Pancreas (tissue), 10 donors: Measurements from ENCODE around the gene HOXC12. TPM values are rescaled to one million over a fixed set of nuclear protein-coding genes. Genes with fewer than 3 reads are reported as not detected.

Source experiments
- ATAC-seq, 4 donors: fragments of 200-7000 bp; cut with Tn5 transposase; one replicate each; pipeline versions ENCODE4 v1.8.0 to v1.9.1; 2020; ENCODE audit warnings: mild to moderate bottlenecking in 4 of 4, moderate library complexity in 4 of 4
- DNase-seq, 6 donors: peaks; one replicate each; pipeline ENCODE4 v3.0.0-alpha.2; 2020
- FAIRE-seq: peaks from 2 replicates; lab custom pipeline; 2012; peaks lifted over from hg19 to GRCh38; lab: Jason Lieb, UNC
- H3K27ac ChIP-seq, 4 donors: fragments of 200-600 bp; sonication (generic); 1 replicate in 3 of 4; 2 replicates in 1 of 4; pipeline versions ENCODE4 v1.5.0 to v1.8.0; 2020
- H3K27me3 ChIP-seq, 4 donors: fragments of 200-600 bp; one replicate each; pipeline ENCODE4 v1.8.0; 2021
- H3K36me3 ChIP-seq, 3 donors: fragments of 200-600 bp; sonication (generic) in 1 of 3; one replicate each; pipeline versions ENCODE4 v1.5.0 to v1.8.0; 2020 to 2021
- H3K4me1 ChIP-seq, 3 donors: fragments of 200-600 bp; one replicate each; pipeline ENCODE4 v1.8.0; 2021
- H3K4me3 ChIP-seq, 4 donors: fragments of 200-600 bp; sonication (generic) in 2 of 4; one replicate each; pipeline versions ENCODE4 v1.5.0 to v1.8.0; 2020 to 2021
- H3K9me3 ChIP-seq, 4 donors: fragments of 200-600 bp; one replicate each; pipeline ENCODE4 v1.8.0; 2021
- WGBS, 2 donors: extraction: QIAGEN DNeasy Blood & Tissue Kit; methylation state at CpG; one replicate each; pipeline ENCODE4 v1.1.7; 2013; 5-methylcytosine and 5-hydroxymethylcytosine counted together
- intact Hi-C, 3 donors: fragments of 100-400 bp; cut with DNase I; formaldehyde crosslinking; loops; one replicate each; pipeline versions ENCODE4 v1.11.1 to v1.14.2; 2022
- microRNA-seq, 2 donors: library from miRNA; unstranded; fragments of <30 nt; microRNA quantifications; one replicate each; pipeline versions ENCODE4 to v1.1.0, GENCODE V29; 2019 to 2020
- polyA plus RNA-seq, 2 donors: library from polyadenylated mRNA; stranded (reverse); fragments of 200-250 nt; gene quantifications; one replicate each; pipeline ENCODE4 v1.2.3, GENCODE V29; 2013
- total RNA-seq, 6 donors: library from RNA; stranded (reverse); fragmentation: NEBNext Ultra II Directional in 4 of 6; extraction: Animal tissue kit (Norgen Biotek cat#: 25700) in 4 of 6; gene quantifications; one replicate each; pipeline versions ENCODE4 v1.2.1 to v1.2.4, GENCODE V29; 2021 to 2023
- TF ChIP-seq, protein P1 (sequence below), 4 donors: fragments of 200-600 bp; sonication (generic) in 3 of 4; IDR thresholded peaks; one replicate each; pipeline versions ENCODE4 v1.5.0 to v1.8.0; 2021; ENCODE audit warnings: antibody characterized with exemption in 4 of 4
- donor health status: healthy with polysubstance abuse.
- donor health status: DM: no; HTN: no; CAD: no; lungs with moderate emphysema.
- donor health status: DM: no; HTN: no; CAD: no.
- donor health status: control.
- donor health status: control.
- donor health status: Bipolar disorder and iron deficiency.
- donor health status: DM: yes; HTN: yes; CAD: no.
- donor health status: DM: no; HTN: no; CAD: no.
- donor health status: DM: no; HTN: no; CAD: no.
- donor health status: DM: yes; HTN: yes; CAD: no.

Gene HOXC12
- total and polyA plus RNA-seq, 8 donors, result not detected

DNA sequence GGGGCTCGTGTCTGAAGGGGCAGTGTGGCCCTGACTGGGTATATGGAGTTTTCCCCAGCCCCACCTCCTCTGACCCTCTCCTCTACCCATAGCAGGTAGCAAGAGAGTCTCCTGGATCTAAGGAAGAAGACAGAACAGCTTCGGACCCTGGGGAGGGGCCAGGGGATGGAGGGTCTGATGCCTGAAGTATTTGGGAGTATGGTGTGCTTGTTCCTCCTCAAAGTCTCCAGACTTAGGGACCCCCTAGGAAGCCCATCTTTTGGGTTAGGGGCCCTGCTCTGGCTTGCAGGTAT lies 53.5 kb downstream of the HOXC12 start:
- peaks cover 0 to 49% (median 7%) of the 10 kb centered on the region in 4 donors for H3K27me3 ChIP-seq
- no peak for ATAC-seq
- no peak overlapping the region for H3K4me3 ChIP-seq
- H3K36me3 ChIP-seq, result no peaks in the 10 kb centered on the region
- intact Hi-C loops, result loop anchor here (5.0 to 10.0 kb wide), 3 partner anchors 187 to 199 kb away; no protein-coding TSS in a partner anchor
- peaks cover 0 to 5% (median 5%) of the 10 kb centered on the region in 3 donors for H3K4me1 ChIP-seq
- WGBS, 2 donors, result 18 to 31% methylated on average over 2 of the region's 2 CpGs
- FAIRE-seq, result no peak
- no peak for DNase-seq
- H3K27ac ChIP-seq, result no peak overlapping the region
- TF ChIP-seq, protein P1, sequence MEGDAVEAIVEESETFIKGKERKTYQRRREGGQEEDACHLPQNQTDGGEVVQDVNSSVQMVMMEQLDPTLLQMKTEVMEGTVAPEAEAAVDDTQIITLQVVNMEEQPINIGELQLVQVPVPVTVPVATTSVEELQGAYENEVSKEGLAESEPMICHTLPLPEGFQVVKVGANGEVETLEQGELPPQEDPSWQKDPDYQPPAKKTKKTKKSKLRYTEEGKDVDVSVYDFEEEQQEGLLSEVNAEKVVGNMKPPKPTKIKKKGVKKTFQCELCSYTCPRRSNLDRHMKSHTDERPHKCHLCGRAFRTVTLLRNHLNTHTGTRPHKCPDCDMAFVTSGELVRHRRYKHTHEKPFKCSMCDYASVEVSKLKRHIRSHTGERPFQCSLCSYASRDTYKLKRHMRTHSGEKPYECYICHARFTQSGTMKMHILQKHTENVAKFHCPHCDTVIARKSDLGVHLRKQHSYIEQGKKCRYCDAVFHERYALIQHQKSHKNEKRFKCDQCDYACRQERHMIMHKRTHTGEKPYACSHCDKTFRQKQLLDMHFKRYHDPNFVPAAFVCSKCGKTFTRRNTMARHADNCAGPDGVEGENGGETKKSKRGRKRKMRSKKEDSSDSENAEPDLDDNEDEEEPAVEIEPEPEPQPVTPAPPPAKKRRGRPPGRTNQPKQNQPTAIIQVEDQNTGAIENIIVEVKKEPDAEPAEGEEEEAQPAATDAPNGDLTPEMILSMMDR (IDR thresholded peaks at IDR 0.05), result no peak
- H3K9me3 ChIP-seq, result no peaks in the 10 kb centered on the region

Small RNA genes lying within 50 kb of the gene (microRNA-seq; reads per million reads assigned to microRNA genes)
- 2.3 to 7.7 reads per million in 2 donors for gene MIR196A2

Other genes starting within 250 kb of the HOXC12 start
- 100 to 1,000 TPM in 1 of 6 donors, 10 to 100 TPM in 5; 28.2 to 102 (median 72.3) TPM for gene CALCOCO1, start 227.5 kb upstream of the HOXC12 start, total RNA-seq
- 100 to 1,000 TPM; 102 to 103 TPM for gene CALCOCO1, start 227.5 kb upstream of the HOXC12 start, polyA plus RNA-seq
- not detected for gene CISTR, start 202.9 kb upstream of the HOXC12 start, total RNA-seq
- not detected for gene CISTR, start 202.9 kb upstream of the HOXC12 start, polyA plus RNA-seq
- gene HOXC13, start 16.1 kb upstream of the HOXC12 start, total RNA-seq, result under 1 TPM in 1 of 6 donors, not detected in 5; 0.06 TPM
- gene HOXC13, start 16.1 kb upstream of the HOXC12 start, polyA plus RNA-seq, result not detected
- gene HOXC11, start 18.2 kb downstream of the HOXC12 start, total RNA-seq, result not detected
- gene HOXC11, start 18.2 kb downstream of the HOXC12 start, polyA plus RNA-seq, result not detected
- not detected for gene HOTAIR, start 20.1 kb downstream of the HOXC12 start, total RNA-seq
- not detected for gene HOTAIR, start 20.1 kb downstream of the HOXC12 start, polyA plus RNA-seq
- under 1 TPM in 1 of 6 donors, not detected in 5; 0.08 TPM for gene HOXC10, start 30.2 kb downstream of the HOXC12 start, total RNA-seq
- under 1 TPM in 1 of 2 donors, not detected in 1; 0.16 TPM for gene HOXC10, start 30.2 kb downstream of the HOXC12 start, polyA plus RNA-seq
- gene HOXC9, start 45.3 kb downstream of the HOXC12 start, total RNA-seq, result under 1 TPM in 1 of 6 donors, not detected in 5; 0.19 TPM
- gene HOXC9, start 45.3 kb downstream of the HOXC12 start, polyA plus RNA-seq, result under 1 TPM; 0.26 to 0.27 TPM
- gene HOXC8, start 54.1 kb downstream of the HOXC12 start, total RNA-seq, result not detected
- gene HOXC8, start 54.1 kb downstream of the HOXC12 start, polyA plus RNA-seq, result not detected
- under 1 TPM in 4 of 6 donors, not detected in 2; 0.19 to 0.41 (median 0.31) TPM for gene HOXC6, start 73.5 kb downstream of the HOXC12 start, total RNA-seq
- gene HOXC6, start 73.5 kb downstream of the HOXC12 start, polyA plus RNA-seq, result under 1 TPM; 0.14 to 0.34 TPM
- not detected for gene HOXC5, start 78.1 kb downstream of the HOXC12 start, total RNA-seq
- gene HOXC5, start 78.1 kb downstream of the HOXC12 start, polyA plus RNA-seq, result not detected
- gene HOXC4, start 98.9 kb downstream of the HOXC12 start, total RNA-seq, result under 1 TPM in 3 of 6 donors, not detected in 3; 0.15 to 0.62 (median 0.23) TPM
- under 1 TPM in 1 of 2 donors, not detected in 1; 0.27 TPM for gene HOXC4, start 98.9 kb downstream of the HOXC12 start, polyA plus RNA-seq
- 10 to 100 TPM; 12.4 to 18.1 (median 14.3) TPM for gene SMUG1, start 234.1 kb downstream of the HOXC12 start, total RNA-seq
- gene SMUG1, start 234.1 kb downstream of the HOXC12 start, polyA plus RNA-seq, result 10 to 100 TPM; 29.7 to 35.4 TPM